Activated T-helper 1 cell treated with anti-CD3 and anti-CD28 coated beads, Interleukin-12 subunit alpha, Interleukin-12 subunit beta, Interleukin-2, Interleukin-4 antibody, amounts not matched to agents 30 ng/mL and 10 ng/mL and 1 ng/mL, durations not matched to agents 14 hours and 24 hours and 36 hours (primary cell): ENCODE results near the gene WASHC3. TPM values are rescaled to one million over a fixed set of nuclear protein-coding genes. Genes with fewer than 3 reads are reported as not detected.
"Not testable (repeated sequence)": the region's sequence is repeated elsewhere in the genome, so short reads cannot be mapped to it uniquely, and the experiment has no call there.

Source experiments
- DNase-seq: peaks from one replicate; pipeline ENCODE4 v3.0.0; 2021; ENCODE audit warnings: low spot score
- H3K27ac Mint-ChIP-seq: one replicate; pipeline ENCODE4 v1.8.0; 2021; ENCODE audit warnings: mild to moderate bottlenecking, mixed read lengths
- H3K27me3 Mint-ChIP-seq: one replicate; pipeline ENCODE4 v1.8.0; 2022; ENCODE audit warnings: mild to moderate bottlenecking, moderate library complexity, mixed read lengths; ENCODE audit not compliant: insufficient read depth
- H3K36me3 Mint-ChIP-seq: one replicate; pipeline ENCODE4 v1.8.0; 2021; ENCODE audit warnings: low read depth, mixed read lengths
- H3K4me1 Mint-ChIP-seq: one replicate; pipeline ENCODE4 v1.8.0; 2021; ENCODE audit warnings: low read depth, mixed read lengths
- H3K4me3 Mint-ChIP-seq: one replicate; pipeline ENCODE4 v1.8.0; 2021; ENCODE audit warnings: mild to moderate bottlenecking, moderate library complexity, mixed read lengths
- H3K9me3 Mint-ChIP-seq: one replicate; pipeline ENCODE4 v1.8.0; 2021; ENCODE audit warnings: mixed read lengths
- intact Hi-C: fragments of 100-400 bp; cut with micrococcal nuclease; formaldehyde crosslinking; loops from one replicate; pipeline ENCODE4 v1.15.1; 2024
- total RNA-seq: library from RNA; stranded (reverse); gene quantifications from 2 replicates; pipeline ENCODE4 v1.2.3, GENCODE V29; 2022

The WASHC3 gene
- total RNA-seq, 1 donor from 2014 or later, result 26.3 TPM

DNA sequence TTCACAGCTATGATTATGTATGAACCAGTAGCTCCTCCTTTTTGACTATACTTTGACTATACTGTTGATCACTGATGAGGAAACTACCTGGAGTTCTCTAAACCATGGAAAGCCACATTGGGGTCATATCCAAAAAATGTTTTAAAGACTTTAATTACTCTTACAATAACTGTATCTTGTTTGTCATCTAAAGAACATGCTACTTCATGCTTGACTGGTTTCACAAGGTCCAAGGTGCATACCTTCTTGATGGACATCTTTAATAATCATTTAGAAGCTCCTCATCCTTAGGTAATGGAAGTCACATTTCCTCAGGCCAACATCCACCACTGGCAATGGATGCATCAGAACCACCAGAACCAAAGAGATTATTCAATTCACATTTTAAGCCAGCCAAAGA, 29.9 kb downstream of the WASHC3 start:
- no peak for DNase-seq
- H3K9me3 Mint-ChIP-seq, result no peaks in the 10 kb centered on the region
- intact Hi-C loops, result no loop called here
- no peaks in the 10 kb centered on the region for H3K27me3 Mint-ChIP-seq
- H3K4me3 Mint-ChIP-seq, result no peak overlapping the region
- no peaks in the 10 kb centered on the region for H3K4me1 Mint-ChIP-seq
- no peak overlapping the region for H3K27ac Mint-ChIP-seq
- peaks cover 30% of the 10 kb centered on the region for H3K36me3 Mint-ChIP-seq

- Mint-ChIP-seq H3K4me1 (no peaks in the 10 kb centered on the region), H3K27ac (no peak overlapping the region), H3K4me3 (no peak overlapping the region), H3K9me3 (no peaks in the 10 kb centered on the region), H3K36me3 (peaks cover 16% of the 10 kb centered on the region), H3K27me3 (no peaks in the 10 kb centered on the region)
- no peak for DNase-seq
- intact Hi-C loops, result no loop called here
Measured at GRCh38 chr12:102029141-102029540, 32.6 kb downstream of the WASHC3 start.

- H3K4me3 Mint-ChIP-seq, result no peak overlapping the region
- H3K36me3 Mint-ChIP-seq, result peaks cover 17% of the 10 kb centered on the region
- no peaks in the 10 kb centered on the region for H3K9me3 Mint-ChIP-seq
- no peak overlapping the region for H3K27ac Mint-ChIP-seq
- no peak for DNase-seq
- H3K27me3 Mint-ChIP-seq, result no peaks in the 10 kb centered on the region
- no peaks in the 10 kb centered on the region for H3K4me1 Mint-ChIP-seq
- intact Hi-C loops, result no loop called here
Measured at GRCh38 chr12:102026728-102027127, 35.1 kb downstream of the WASHC3 start.

DNA sequence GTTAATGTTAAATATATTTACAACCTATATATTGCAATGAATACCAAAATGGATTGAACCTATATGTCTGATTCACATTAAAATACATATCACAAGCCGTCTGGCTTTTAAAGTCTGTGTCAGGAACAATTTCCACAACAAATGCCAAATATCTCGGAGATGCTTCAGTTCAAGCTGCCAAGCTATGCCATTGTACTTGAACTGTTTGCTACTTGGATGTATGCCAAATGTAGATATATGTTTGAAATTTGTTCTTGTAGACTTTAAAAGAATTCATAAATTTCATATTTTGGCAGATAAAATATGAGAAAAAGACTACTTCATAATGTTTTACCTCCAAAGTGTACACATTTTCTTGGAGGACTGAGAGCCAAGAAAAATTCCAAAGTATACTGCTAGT, 37.0 kb downstream of the WASHC3 start:
- Mint-ChIP-seq H3K9me3 (no peaks in the 10 kb centered on the region), H3K4me1 (no peaks in the 10 kb centered on the region), H3K4me3 (no peak overlapping the region), H3K27ac (no peak overlapping the region), H3K27me3 (no peaks in the 10 kb centered on the region), H3K36me3 (peaks cover 15% of the 10 kb centered on the region)
- no peak for DNase-seq
- intact Hi-C loops, result no loop called here

GRCh38 chr12:102023343-102023930, 38.4 kb downstream of the WASHC3 start:
- H3K27ac Mint-ChIP-seq, result no peak overlapping the region
- H3K36me3 Mint-ChIP-seq, result peaks cover 15% of the 10 kb centered on the region
- no peaks in the 10 kb centered on the region for H3K4me1 Mint-ChIP-seq
- H3K27me3 Mint-ChIP-seq, result no peaks in the 10 kb centered on the region
- intact Hi-C loops, result no loop called here
- H3K9me3 Mint-ChIP-seq, result no peaks in the 10 kb centered on the region
- no peak overlapping the region for H3K4me3 Mint-ChIP-seq
- no peak for DNase-seq

DNA sequence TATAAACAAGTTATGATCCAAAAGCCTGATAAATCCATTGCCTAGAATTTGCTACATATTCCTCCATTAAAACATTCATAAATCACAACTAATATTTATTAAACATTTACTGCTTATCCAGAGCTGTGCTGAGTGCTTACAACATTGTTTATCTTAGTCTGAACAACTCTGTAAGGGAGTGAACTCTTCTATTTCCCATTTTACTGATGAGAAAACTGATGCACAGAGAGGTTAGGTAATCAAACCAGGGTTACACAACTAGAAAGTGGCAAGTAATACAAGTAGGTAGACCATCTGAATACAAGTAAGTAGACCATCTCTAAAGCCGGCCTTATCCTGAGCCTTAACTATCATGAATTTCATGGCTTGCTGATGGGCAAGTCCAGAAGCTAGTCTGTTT, 39.5 kb downstream of the WASHC3 start:
- Mint-ChIP-seq H3K27ac (no peak overlapping the region), H3K27me3 (no peaks in the 10 kb centered on the region), H3K36me3 (peaks cover 21% of the 10 kb centered on the region), H3K4me1 (no peaks in the 10 kb centered on the region), H3K9me3 (no peaks in the 10 kb centered on the region), H3K4me3 (no peak overlapping the region)
- intact Hi-C loops, result no loop called here
- no peak for DNase-seq

- no peaks in the 10 kb centered on the region for H3K9me3 Mint-ChIP-seq
- H3K4me3 Mint-ChIP-seq, result no peak overlapping the region
- H3K27me3 Mint-ChIP-seq, result no peaks in the 10 kb centered on the region
- peaks cover 23% of the 10 kb centered on the region for H3K36me3 Mint-ChIP-seq
- no peak for DNase-seq
- no peaks in the 10 kb centered on the region for H3K4me1 Mint-ChIP-seq
- intact Hi-C loops, result no loop called here
- no peak overlapping the region for H3K27ac Mint-ChIP-seq
Measured at GRCh38 chr12:102021540-102022246, 40.1 kb downstream of the WASHC3 start.

DNA sequence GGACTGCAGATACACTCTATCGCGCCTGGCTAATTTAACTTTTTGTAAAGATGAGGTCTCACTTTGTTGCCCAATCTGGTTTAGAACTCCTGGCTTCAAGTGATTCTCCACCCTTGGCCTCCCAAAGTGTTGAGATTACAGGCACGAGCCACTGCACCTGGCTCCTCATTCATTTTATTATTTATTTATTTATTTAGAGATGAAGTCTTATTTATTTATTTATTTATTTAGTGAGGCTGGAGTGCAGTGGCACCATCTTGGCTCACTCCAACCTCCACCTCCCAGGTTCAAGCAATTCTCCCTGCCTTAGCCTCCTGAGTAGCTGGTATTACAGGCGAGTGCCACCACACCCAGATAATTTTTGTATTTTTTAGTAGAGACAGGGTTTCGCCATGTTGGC, 43.2 kb downstream of the WASHC3 start:
- DNase-seq, H3K27ac Mint-ChIP-seq, intact Hi-C loops, H3K4me1 Mint-ChIP-seq, H3K9me3 Mint-ChIP-seq, H3K4me3 Mint-ChIP-seq, H3K27me3 Mint-ChIP-seq: not testable (repeated sequence)
- peaks cover 16% of the 10 kb centered on the region for H3K36me3 Mint-ChIP-seq

GRCh38 chr12:102016472-102016871, 45.3 kb downstream of the WASHC3 start:
- intact Hi-C loops, result no loop called here
- no peak for DNase-seq
- H3K4me3 Mint-ChIP-seq, result no peak overlapping the region
- H3K4me1 Mint-ChIP-seq, result no peaks in the 10 kb centered on the region
- H3K36me3 Mint-ChIP-seq, result peaks cover 23% of the 10 kb centered on the region
- H3K27me3 Mint-ChIP-seq, result no peaks in the 10 kb centered on the region
- no peaks in the 10 kb centered on the region for H3K9me3 Mint-ChIP-seq
- no peak overlapping the region for H3K27ac Mint-ChIP-seq

DNA sequence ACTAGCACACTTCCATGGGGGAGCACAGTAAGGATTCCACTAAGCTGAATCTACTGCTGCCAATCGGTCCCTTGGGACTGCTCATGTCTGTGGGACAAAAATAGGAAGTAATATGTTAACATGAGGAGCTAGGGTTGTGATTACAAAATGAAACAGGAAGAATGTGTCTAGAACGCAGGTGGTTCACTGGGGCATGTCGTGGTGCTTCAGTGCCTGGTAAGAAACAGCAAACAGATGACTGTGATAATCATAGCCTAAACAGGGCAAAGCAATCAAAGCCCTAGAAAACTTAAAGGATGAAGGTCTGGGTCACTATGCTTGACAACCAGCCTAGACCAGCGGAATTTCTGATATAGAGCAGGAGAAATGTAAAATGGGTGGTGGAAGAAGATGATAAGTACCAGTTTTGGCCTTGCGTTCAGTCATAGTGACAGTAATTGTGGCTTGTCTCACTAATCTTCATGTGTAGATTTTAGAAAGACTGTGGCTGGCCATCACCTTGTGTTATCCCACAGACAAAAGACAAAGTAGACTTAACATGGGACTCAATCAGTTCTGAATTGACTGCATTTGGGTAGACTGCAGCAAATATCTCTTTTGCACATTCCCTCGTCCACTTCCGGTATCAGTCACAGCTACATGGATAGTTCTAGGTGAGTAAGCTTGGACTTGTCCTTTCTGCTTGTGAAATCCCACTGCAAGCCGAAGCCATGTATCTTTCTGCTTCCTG, 51.4 kb downstream of the WASHC3 start:
- Mint-ChIP-seq H3K27ac (no peak overlapping the region), H3K36me3 (peaks cover 24% of the 10 kb centered on the region), H3K27me3 (no peaks in the 10 kb centered on the region), H3K4me1 (peaks cover 7% of the 10 kb centered on the region), H3K4me3 (no peak overlapping the region), H3K9me3 (no peaks in the 10 kb centered on the region)
- intact Hi-C loops, result no loop called here
- DNase-seq, result no peak

GRCh38 chr12:102009796-102010195, 52.0 kb downstream of the WASHC3 start:
- H3K27ac Mint-ChIP-seq, result no peak overlapping the region
- H3K36me3 Mint-ChIP-seq, result peaks cover 24% of the 10 kb centered on the region
- no peak for DNase-seq

GRCh38 chr12:102008615-102009126, 53.1 kb downstream of the WASHC3 start:
- Mint-ChIP-seq H3K27me3 (no peaks in the 10 kb centered on the region), H3K36me3 (peaks cover 24% of the 10 kb centered on the region), H3K4me3 (no peak overlapping the region), H3K27ac (no peak overlapping the region), H3K9me3 (no peaks in the 10 kb centered on the region), H3K4me1 (peaks cover 7% of the 10 kb centered on the region)
- DNase-seq, result no peak
- intact Hi-C loops, result no loop called here

More at GRCh38 chr12:102009796-102010195, 52.0 kb downstream of the WASHC3 start:
- no peak overlapping the region for H3K4me3 Mint-ChIP-seq
- peaks cover 7% of the 10 kb centered on the region for H3K4me1 Mint-ChIP-seq
- intact Hi-C loops, result no loop called here
- no peaks in the 10 kb centered on the region for H3K9me3 Mint-ChIP-seq
- H3K27me3 Mint-ChIP-seq, result no peaks in the 10 kb centered on the region

- no peak overlapping the region for H3K27ac Mint-ChIP-seq
- intact Hi-C loops, result no loop called here
- DNase-seq, result no peak
- H3K27me3 Mint-ChIP-seq, result no peaks in the 10 kb centered on the region
- H3K36me3 Mint-ChIP-seq, result peaks cover 10% of the 10 kb centered on the region
- no peaks in the 10 kb centered on the region for H3K9me3 Mint-ChIP-seq
- H3K4me1 Mint-ChIP-seq, result peaks cover 6% of the 10 kb centered on the region
- no peak overlapping the region for H3K4me3 Mint-ChIP-seq
Measured at GRCh38 chr12:102005256-102005655, 56.5 kb downstream of the WASHC3 start.
